ENCODE results near the gene DBN1. TPM values are rescaled to one million over a fixed set of nuclear protein-coding genes. Genes with fewer than 3 reads are reported as not detected.

Gene DBN1
- total RNA-seq, 1 donor from 2014 or later = 434 TPM

DNA sequence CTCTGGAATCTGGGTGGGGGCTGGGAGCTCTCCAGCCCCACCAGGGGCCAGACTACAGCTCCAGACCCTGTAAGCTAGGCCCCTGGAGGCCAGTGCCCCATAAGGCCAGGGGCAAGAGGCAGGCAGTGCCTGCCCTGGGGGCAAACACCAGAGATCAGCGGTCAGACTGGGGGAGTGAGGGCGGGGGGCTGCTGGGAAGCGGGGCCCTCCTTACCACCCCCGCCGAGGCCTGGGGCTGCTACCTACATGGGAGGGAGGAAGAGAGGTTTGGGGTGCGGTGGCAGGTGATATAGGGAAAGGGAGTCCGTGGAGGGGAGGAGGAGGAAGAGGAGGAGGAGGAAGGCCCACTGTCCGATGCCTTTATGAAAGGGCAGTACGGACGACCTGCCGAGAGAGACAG is 14.1 kb downstream of the DBN1 start:
- Histone ChIP-seq H3K4me3 (ENCODE audit: low read depth, low read length) (no peak overlapping the region), H3K36me3 (ENCODE audit: control insufficient read depth, insufficient read depth, low read length) (no peaks in the 10 kb centered on the region), H3K27me3 (ENCODE audit: control insufficient read depth, insufficient read depth, low read length) (no peaks in the 10 kb centered on the region)
- DNase-seq (ENCODE audit: low read depth) = no peak
- TF ChIP-seq, protein P1, sequence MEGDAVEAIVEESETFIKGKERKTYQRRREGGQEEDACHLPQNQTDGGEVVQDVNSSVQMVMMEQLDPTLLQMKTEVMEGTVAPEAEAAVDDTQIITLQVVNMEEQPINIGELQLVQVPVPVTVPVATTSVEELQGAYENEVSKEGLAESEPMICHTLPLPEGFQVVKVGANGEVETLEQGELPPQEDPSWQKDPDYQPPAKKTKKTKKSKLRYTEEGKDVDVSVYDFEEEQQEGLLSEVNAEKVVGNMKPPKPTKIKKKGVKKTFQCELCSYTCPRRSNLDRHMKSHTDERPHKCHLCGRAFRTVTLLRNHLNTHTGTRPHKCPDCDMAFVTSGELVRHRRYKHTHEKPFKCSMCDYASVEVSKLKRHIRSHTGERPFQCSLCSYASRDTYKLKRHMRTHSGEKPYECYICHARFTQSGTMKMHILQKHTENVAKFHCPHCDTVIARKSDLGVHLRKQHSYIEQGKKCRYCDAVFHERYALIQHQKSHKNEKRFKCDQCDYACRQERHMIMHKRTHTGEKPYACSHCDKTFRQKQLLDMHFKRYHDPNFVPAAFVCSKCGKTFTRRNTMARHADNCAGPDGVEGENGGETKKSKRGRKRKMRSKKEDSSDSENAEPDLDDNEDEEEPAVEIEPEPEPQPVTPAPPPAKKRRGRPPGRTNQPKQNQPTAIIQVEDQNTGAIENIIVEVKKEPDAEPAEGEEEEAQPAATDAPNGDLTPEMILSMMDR (IDR thresholded peaks at IDR 0.05; ENCODE audit: insufficient read depth, low read length, poor library complexity, severe bottlenecking) = no peak

DNA sequence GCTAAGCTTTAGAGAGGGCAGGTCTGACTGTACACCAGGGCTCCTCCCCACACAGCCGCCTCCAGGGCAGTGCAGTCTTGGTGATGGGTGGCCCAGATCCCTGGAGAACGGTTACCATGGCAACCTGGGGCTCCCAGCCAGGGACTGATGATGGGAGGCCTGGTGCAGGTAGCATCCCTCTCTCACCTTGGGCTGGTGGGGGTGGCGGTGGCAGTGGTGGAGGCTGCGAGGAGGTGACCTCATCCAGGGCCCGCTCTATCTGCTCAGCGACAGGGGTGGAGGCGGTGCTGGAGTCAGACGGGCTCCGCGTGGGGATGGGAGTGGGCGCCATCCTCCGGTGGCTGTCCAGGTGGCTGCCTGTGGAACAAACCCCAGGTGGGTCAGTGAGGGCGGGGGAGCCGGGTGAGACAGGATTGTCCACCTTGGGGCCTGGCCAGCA is 14.5 kb downstream of the DBN1 start:
- H3K36me3 ChIP-seq (ENCODE audit: control insufficient read depth, insufficient read depth, low read length) = no peaks in the 10 kb centered on the region
- TF ChIP-seq, protein P1 (IDR thresholded peaks at IDR 0.05; ENCODE audit: insufficient read depth, low read length, poor library complexity, severe bottlenecking) = no peak

DNA sequence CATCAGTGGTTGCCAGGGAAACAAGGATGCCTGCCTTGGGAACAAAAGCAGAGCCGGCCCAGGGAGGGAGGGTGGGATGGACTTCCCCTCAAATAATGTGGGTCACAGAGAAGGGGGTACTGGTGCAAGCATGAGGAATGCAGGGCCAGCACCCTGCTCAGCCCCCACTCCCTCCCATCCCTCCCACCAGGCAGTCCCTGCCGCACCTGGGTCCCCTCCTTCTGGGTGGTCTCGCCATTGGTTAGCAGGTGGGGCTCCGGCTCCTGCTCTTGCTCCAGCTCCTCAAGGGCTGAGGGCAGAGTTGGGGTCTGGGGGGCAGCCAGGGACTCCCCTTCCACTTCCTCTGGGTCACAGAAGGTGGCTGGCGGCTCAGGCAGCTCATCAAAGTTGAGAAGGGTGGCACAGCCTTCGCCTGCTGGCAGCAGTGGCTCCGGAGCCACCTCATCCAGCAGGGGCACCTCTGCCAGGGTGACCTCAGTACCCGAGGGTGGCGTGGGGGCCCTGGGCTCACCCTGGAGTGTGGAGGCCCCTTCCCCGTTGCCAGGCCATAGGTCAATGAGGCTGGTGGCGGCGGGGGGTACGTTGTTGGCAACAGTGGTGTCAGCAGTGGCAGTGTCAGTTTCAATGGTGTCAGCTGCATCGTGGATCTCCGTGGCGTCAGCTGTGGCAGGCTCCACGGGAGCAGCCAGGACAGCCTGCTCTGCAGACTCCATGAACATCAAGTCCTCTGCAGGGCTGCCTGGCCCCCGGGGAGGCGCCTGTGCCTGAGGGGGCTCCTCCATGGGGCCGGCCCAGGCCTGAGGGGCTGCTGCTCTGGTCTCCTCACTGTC is 15.4 kb downstream of the DBN1 start:
- TF ChIP-seq, protein P1 (IDR thresholded peaks at IDR 0.05; ENCODE audit: insufficient read depth, low read length, poor library complexity, severe bottlenecking) = no peak
- H3K27me3 ChIP-seq (ENCODE audit: control insufficient read depth, insufficient read depth, low read length) = no peaks in the 10 kb centered on the region
- DNase-seq (ENCODE audit: low read depth) = no peak

More for the DNA sequence above, 14.5 kb downstream of the DBN1 start:
- H3K4me3 ChIP-seq (ENCODE audit: low read depth, low read length) = no peak overlapping the region
- H3K27me3 ChIP-seq (ENCODE audit: control insufficient read depth, insufficient read depth, low read length) = no peaks in the 10 kb centered on the region
- no peak for DNase-seq (ENCODE audit: low read depth)

DNA sequence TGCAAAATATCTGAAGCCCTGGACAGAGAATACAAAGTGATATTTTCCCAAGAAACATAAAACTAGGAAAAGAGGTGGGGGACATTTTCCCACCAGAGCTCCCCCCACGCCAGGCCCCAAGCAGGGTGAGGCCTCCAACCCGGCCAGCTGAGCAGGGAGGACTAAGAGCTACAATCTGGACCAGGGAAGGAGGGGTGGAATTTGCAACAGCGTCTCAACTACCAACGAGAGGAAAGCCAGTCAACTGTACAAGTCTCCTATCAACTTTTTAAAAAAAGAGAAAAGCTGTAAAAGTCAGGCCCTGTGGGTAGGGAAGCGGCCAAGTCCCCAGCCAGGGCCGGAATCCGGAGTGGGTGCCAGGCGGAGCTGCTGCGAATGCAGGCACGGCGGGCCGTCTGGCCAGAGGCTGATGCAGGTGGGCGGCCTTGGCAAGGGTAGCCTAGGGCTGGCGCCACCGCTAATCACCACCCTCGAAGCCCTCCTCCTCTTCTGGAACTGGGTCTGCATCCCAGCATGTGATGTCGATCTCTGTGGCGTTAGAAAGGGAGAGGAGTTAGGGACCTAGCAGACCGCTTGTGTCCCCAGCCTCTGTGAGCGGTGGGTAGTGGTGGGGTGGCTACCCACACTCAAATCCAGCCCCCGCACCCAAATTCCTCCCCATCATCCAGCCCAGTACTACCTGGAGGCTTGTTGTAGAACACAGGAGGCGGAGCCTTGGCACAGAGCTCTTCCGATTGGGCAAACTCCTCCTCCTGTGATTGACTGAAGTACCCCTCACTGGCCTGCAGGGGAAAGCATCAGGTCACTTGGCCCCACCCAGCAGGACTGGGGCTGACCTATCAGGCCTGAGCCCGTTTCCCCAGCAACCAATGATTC is 16.2 kb downstream of the DBN1 start:
- Histone ChIP-seq H3K27me3 (ENCODE audit: control insufficient read depth, insufficient read depth, low read length) (no peaks in the 10 kb centered on the region), H3K36me3 (ENCODE audit: control insufficient read depth, insufficient read depth, low read length) (no peaks in the 10 kb centered on the region), H3K4me3 (ENCODE audit: low read depth, low read length) (no peak overlapping the region)
- TF ChIP-seq, protein P1 (IDR thresholded peaks at IDR 0.05; ENCODE audit: insufficient read depth, low read length, poor library complexity, severe bottlenecking) = peak; percentile 43
- DNase-seq (ENCODE audit: low read depth) = peak; percentile 93

More for the DNA sequence above, 15.4 kb downstream of the DBN1 start:
- Histone ChIP-seq H3K36me3 (ENCODE audit: control insufficient read depth, insufficient read depth, low read length) (no peaks in the 10 kb centered on the region), H3K4me3 (ENCODE audit: low read depth, low read length) (no peak overlapping the region)

DNA sequence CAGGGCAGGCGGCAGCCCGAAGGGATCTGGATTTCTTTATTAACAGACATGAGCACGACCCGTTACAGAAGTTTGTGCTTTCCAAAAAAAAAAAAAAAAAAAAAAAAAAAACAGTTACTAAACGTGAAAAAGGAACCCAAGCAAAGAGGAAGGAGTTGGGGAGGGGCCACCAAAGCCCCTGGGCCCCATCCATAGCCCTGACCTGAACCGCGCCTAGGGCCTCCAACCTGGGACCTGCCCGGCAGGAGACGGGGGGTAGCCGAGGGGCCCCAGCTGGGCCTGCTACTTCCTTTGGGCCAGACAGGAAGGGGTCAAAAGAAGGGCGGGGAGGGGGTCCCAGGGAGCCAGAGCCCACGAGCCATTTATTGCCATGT is 16.9 kb downstream of the DBN1 start:
- Histone ChIP-seq H3K27me3 (ENCODE audit: control insufficient read depth, insufficient read depth, low read length) (no peaks in the 10 kb centered on the region), H3K36me3 (ENCODE audit: control insufficient read depth, insufficient read depth, low read length) (no peaks in the 10 kb centered on the region), H3K4me3 (ENCODE audit: low read depth, low read length) (no peak overlapping the region)
- DNase-seq (ENCODE audit: low read depth) = no peak
- TF ChIP-seq, protein P1 (IDR thresholded peaks at IDR 0.05; ENCODE audit: insufficient read depth, low read length, poor library complexity, severe bottlenecking) = no peak
